Neural cell (in vitro differentiated cells): Measurements from ENCODE around the gene FGF8. TPM values are rescaled to one million over a fixed set of nuclear protein-coding genes. Genes with fewer than 3 reads are reported as not detected.
"Not testable (repeated sequence)": the region's sequence is repeated elsewhere in the genome, so short reads cannot be mapped to it uniquely, and the experiment has no call there.

Experiments
- H2AFZ ChIP-seq: fragments of 200-600, 300-800 bp; sonication (generic), shearing (Covaris generic); 2 replicates; pipeline ENCODE4 v1.6.0; 2014; ENCODE audit warnings: low read depth, mild to moderate bottlenecking, antibody characterized with exemption, low read length, moderate library complexity
- H3F3A ChIP-seq: fragments of 200-600 bp; shearing (Covaris generic); 2 replicates; pipeline ENCODE4 v1.6.1; 2016; ENCODE audit warnings: mild to moderate bottlenecking, moderate library complexity, mixed read lengths, antibody characterized with exemption, low read length; ENCODE audit not compliant: insufficient read depth, poor library complexity, severe bottlenecking
- H3K27ac ChIP-seq: fragments of 200-600, 300-800 bp; sonication (generic), shearing (Covaris generic); 2 replicates; pipeline ENCODE4 v1.5.1; 2014; ENCODE audit warnings: mild to moderate bottlenecking, low read length, moderate library complexity
- H3K27me3 ChIP-seq: fragments of 300-800, 200-600 bp; sonication (generic), shearing (Covaris generic); 2 replicates; pipeline ENCODE4 v1.6.0; 2014; ENCODE audit warnings: mild to moderate bottlenecking, low read depth, low read length, moderate library complexity; ENCODE audit not compliant: insufficient read depth
- H3K36me3 ChIP-seq: fragments of 300-800, 200-600 bp; sonication (generic), shearing (Covaris generic); 2 replicates; pipeline ENCODE4 v1.5.1; 2014; ENCODE audit warnings: mild to moderate bottlenecking, antibody characterized with exemption, low read length, moderate library complexity; ENCODE audit not compliant: insufficient read depth
- H3K4me2 ChIP-seq: fragments of 300-800, 200-600 bp; sonication (generic), shearing (Covaris generic); 2 replicates; pipeline ENCODE4 v1.6.0; 2014; ENCODE audit warnings: mild to moderate bottlenecking, low read length
- H3K4me3 ChIP-seq: fragments of 300-800, 200-600 bp; sonication (generic), shearing (Covaris generic); 2 replicates; pipeline ENCODE4 v1.5.1; 2014; ENCODE audit warnings: mild to moderate bottlenecking, low read length, moderate library complexity
- H3K79me2 ChIP-seq: fragments of 200-600 bp; shearing (Covaris generic); replicated peaks from 2 replicates; pipeline ENCODE4 v1.6.0; 2014; ENCODE audit warnings: mild to moderate bottlenecking, low read length, moderate library complexity; ENCODE audit not compliant: insufficient read depth
- H3K9ac ChIP-seq: fragments of 300-800, 200-600 bp; sonication (generic), shearing (Covaris generic); 2 replicates; pipeline ENCODE4 v1.6.1; 2016; ENCODE audit warnings: mild to moderate bottlenecking, low read length, mixed read lengths
- H3K9me2 ChIP-seq: fragments of 200-600 bp; shearing (Covaris generic); 2 replicates; pipeline ENCODE4 v1.6.1; 2016; ENCODE audit warnings: mild to moderate bottlenecking, low read length, mixed read lengths; ENCODE audit not compliant: insufficient read depth
- H3K9me3 ChIP-seq: fragments of 200-600, 300-800 bp; sonication (generic), shearing (Covaris generic); 2 replicates; pipeline ENCODE4 v1.6.1; 2016; ENCODE audit warnings: mild to moderate bottlenecking, mixed run types, low read length, moderate library complexity, mixed read lengths
- H4K20me1 ChIP-seq: fragments of 200-600 bp; shearing (Covaris generic); 2 replicates; pipeline ENCODE4 v1.6.1; 2016; ENCODE audit warnings: mild to moderate bottlenecking, mixed run types; ENCODE audit not compliant: insufficient read depth
- EP300 ChIP-seq: fragments of 450-650 bp; conservative IDR thresholded peaks from 2 replicates; pipeline ENCODE4 v1.6.1; 2014; ENCODE audit warnings: antibody characterized with exemption, mild to moderate bottlenecking, moderate library complexity; ENCODE audit not compliant: poor library complexity, severe bottlenecking
- EZH2 ChIP-seq: fragments of 200-600, 300-800 bp; shearing (Covaris generic), sonication (generic); IDR thresholded peaks from 2 replicates; pipeline ENCODE4 v1.6.1; 2014; ENCODE audit warnings: antibody characterized with exemption, low read length, borderline replicate concordance, mild to moderate bottlenecking; ENCODE audit not compliant: insufficient read depth, poor library complexity, severe bottlenecking
- MXI1 ChIP-seq: fragments of 450-650 bp; conservative IDR thresholded peaks from 2 replicates; pipeline ENCODE4 v1.6.1; 2014; ENCODE audit warnings: antibody characterized with exemption, mild to moderate bottlenecking; ENCODE audit not compliant: poor library complexity, severe bottlenecking
- POLR2AphosphoS5 ChIP-seq: IDR thresholded peaks from 2 replicates; pipeline ENCODE4 v1.6.1; 2012
- RAD21 ChIP-seq: fragments of 450-650 bp; conservative IDR thresholded peaks from 2 replicates; pipeline ENCODE4 v1.6.1; 2014; ENCODE audit warnings: antibody characterized with exemption, mild to moderate bottlenecking, moderate library complexity
- REST ChIP-seq: IDR thresholded peaks from 2 replicates; pipeline ENCODE4 v1.6.1; 2012; ENCODE audit warnings: borderline replicate concordance
- SMC3 ChIP-seq: fragments of 450-650 bp; conservative IDR thresholded peaks from 2 replicates; pipeline ENCODE4 v1.6.1; 2014; ENCODE audit warnings: antibody characterized with exemption, mild to moderate bottlenecking, moderate library complexity; ENCODE audit not compliant: poor library complexity
- TAF1 ChIP-seq: IDR thresholded peaks from 2 replicates; pipeline ENCODE4 v1.6.1; 2012; ENCODE audit warnings: low read depth
- polyA plus RNA-seq: library from polyadenylated mRNA; depleted of rRNA; stranded (reverse); fragments of >200 nt; gene quantifications from 2 replicates; pipeline ENCODE4 v1.2.3, GENCODE V29; 2014
- TF ChIP-seq, protein P1 (sequence below): fragments of 450-650 bp; IDR thresholded peaks from 2 replicates; pipeline ENCODE4 v1.5.1; 2014; ENCODE audit warnings: antibody characterized with exemption, mild to moderate bottlenecking, moderate library complexity; ENCODE audit not compliant: poor library complexity, severe bottlenecking

FGF8 gene
- polyA plus RNA-seq, 1 donor from 2014 or later, result 6.0 TPM

GRCh38 chr10:101789686-101790085, 13.8 kb upstream of the FGF8 start:
- peaks cover 11% of the 10 kb centered on the region for H3F3A ChIP-seq
- peaks cover 26% of the 10 kb centered on the region for H3K79me2 ChIP-seq
- peaks cover 32% of the 10 kb centered on the region for H4K20me1 ChIP-seq
- no peaks in the 10 kb centered on the region for H3K9me3 ChIP-seq
- no peak overlapping the region for H3K9ac ChIP-seq
- H3K27me3 ChIP-seq, result no peaks in the 10 kb centered on the region
- H3K27ac ChIP-seq, result no peak overlapping the region
- no peak overlapping the region for H2AFZ ChIP-seq
- H3K4me3 ChIP-seq, result no peak overlapping the region
- H3K9me2 ChIP-seq, result no peaks in the 10 kb centered on the region
- H3K4me2 ChIP-seq, result no peak overlapping the region
- TF ChIP-seq MXI1, result no peak
- TF ChIP-seq EP300, result no peak
- TF ChIP-seq, protein P1, sequence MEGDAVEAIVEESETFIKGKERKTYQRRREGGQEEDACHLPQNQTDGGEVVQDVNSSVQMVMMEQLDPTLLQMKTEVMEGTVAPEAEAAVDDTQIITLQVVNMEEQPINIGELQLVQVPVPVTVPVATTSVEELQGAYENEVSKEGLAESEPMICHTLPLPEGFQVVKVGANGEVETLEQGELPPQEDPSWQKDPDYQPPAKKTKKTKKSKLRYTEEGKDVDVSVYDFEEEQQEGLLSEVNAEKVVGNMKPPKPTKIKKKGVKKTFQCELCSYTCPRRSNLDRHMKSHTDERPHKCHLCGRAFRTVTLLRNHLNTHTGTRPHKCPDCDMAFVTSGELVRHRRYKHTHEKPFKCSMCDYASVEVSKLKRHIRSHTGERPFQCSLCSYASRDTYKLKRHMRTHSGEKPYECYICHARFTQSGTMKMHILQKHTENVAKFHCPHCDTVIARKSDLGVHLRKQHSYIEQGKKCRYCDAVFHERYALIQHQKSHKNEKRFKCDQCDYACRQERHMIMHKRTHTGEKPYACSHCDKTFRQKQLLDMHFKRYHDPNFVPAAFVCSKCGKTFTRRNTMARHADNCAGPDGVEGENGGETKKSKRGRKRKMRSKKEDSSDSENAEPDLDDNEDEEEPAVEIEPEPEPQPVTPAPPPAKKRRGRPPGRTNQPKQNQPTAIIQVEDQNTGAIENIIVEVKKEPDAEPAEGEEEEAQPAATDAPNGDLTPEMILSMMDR, result no peak
- TF ChIP-seq EZH2, result no peak
- no peak for TF ChIP-seq POLR2AphosphoS5
- peaks cover 23% of the 10 kb centered on the region for H3K36me3 ChIP-seq

DNA sequence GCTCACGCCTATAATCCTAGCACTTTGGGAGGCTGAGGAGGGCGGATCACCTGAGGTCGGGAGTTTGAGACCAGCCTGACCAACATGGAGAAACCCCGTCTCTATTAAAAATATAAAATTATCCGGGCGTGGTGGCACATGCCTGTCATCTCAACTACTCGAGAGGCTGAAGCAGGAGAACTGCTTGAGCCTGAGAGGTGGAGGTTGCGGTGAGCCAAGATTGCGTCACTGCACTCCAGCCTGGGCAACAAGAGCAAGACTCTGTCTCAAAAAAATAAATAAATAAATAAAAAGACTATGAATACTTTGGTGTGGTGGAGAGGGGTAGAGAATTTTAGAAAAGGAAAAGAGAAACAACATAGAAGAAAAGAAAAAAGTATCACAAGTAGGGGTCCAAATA, 13.3 kb upstream of the FGF8 start:
- H3K9me2 ChIP-seq, H3K27me3 ChIP-seq, H3K4me2 ChIP-seq, H3K9ac ChIP-seq, H3K9me3 ChIP-seq, H3K27ac ChIP-seq, H2AFZ ChIP-seq, H3K4me3 ChIP-seq: not testable (repeated sequence)
- peaks cover 23% of the 10 kb centered on the region for H3K36me3 ChIP-seq
- H3K79me2 ChIP-seq, result peaks cover 22% of the 10 kb centered on the region
- peaks cover 12% of the 10 kb centered on the region for H3F3A ChIP-seq
- peaks cover 34% of the 10 kb centered on the region for H4K20me1 ChIP-seq

- H3K9ac ChIP-seq, result no peak overlapping the region
- no peaks in the 10 kb centered on the region for H3K9me2 ChIP-seq
- no peak overlapping the region for H3K4me2 ChIP-seq
- peaks cover 23% of the 10 kb centered on the region for H3K36me3 ChIP-seq
- TF ChIP-seq, protein P1, result no peak
- TF ChIP-seq POLR2AphosphoS5 (no peak), REST (no peak), EP300 (no peak), SMC3 (no peak), TAF1 (no peak), EZH2 (no peak), RAD21 (no peak), MXI1 (no peak)
- peaks cover 9% of the 10 kb centered on the region for H3K79me2 ChIP-seq
- H3K9me3 ChIP-seq, result no peaks in the 10 kb centered on the region
- H4K20me1 ChIP-seq, result peaks cover 20% of the 10 kb centered on the region
- no peak overlapping the region for H3K27ac ChIP-seq
- H3K27me3 ChIP-seq, result no peaks in the 10 kb centered on the region
- H2AFZ ChIP-seq, result no peak overlapping the region
- no peak overlapping the region for H3K4me3 ChIP-seq
- H3F3A ChIP-seq, result peaks cover 20% of the 10 kb centered on the region
These were observed 9.9 kb upstream of the FGF8 start for GRCh38 chr10:101785801-101786200.
